WTC11 (cell line): ENCODE results near the gene BSX. TPM values are rescaled to one million over a fixed set of nuclear protein-coding genes. Genes with fewer than 3 reads are reported as not detected.

Experiments
- ATAC-seq: fragments of 200-7000 bp; cut with Tn5 transposase; 2 replicates; pipeline ENCODE4 v1.10.0; 2021; ENCODE audit warnings: mild to moderate bottlenecking, moderate library complexity
- CTCF ChIA-PET: fragments of 300-600 bp; sonication (Branson Sonifier 250); formaldehyde crosslinking; loops from one replicate; lab custom pipeline; 2021; ENCODE audit warnings: antibody characterized with exemption; lab: Charles Lee
- POLR2A ChIA-PET: fragments of 350-600 bp; sonication (Branson Sonifier 250); formaldehyde crosslinking; loops from one replicate; lab custom pipeline; 2021; ENCODE audit warnings: antibody characterized with exemption; lab: Charles Lee
- DNase-seq: peaks from one replicate; pipeline ENCODE4 v3.0.0; 2021; ENCODE audit warnings: low spot score
- H3K27ac Mint-ChIP-seq: 2 replicates; pipeline ENCODE4 v1.8.0; 2021; ENCODE audit warnings: mixed read lengths
- H3K27me3 Mint-ChIP-seq: 2 replicates; pipeline ENCODE4 v1.8.0; 2021; ENCODE audit warnings: low read depth, mild to moderate bottlenecking, moderate library complexity, mixed read lengths
- H3K36me3 Mint-ChIP-seq: 2 replicates; pipeline ENCODE4 v1.8.0; 2021; ENCODE audit warnings: mixed read lengths
- H3K4me1 Mint-ChIP-seq: 2 replicates; pipeline ENCODE4 v1.8.0; 2022; ENCODE audit warnings: mixed read lengths
- H3K4me3 Mint-ChIP-seq: 2 replicates; pipeline ENCODE4 v1.8.0; 2021; ENCODE audit warnings: mild to moderate bottlenecking, moderate library complexity, mixed read lengths
- H3K9me3 Mint-ChIP-seq: 2 replicates; pipeline ENCODE4 v1.8.0; 2021; ENCODE audit warnings: mixed read lengths
- ARID4B ChIP-seq: sonication (generic); formaldehyde crosslinking; IDR thresholded peaks from 2 replicates; pipeline ENCODE4 v1.8.0; 2023; ENCODE audit warnings: missing genetic modification reagents, mild to moderate bottlenecking, borderline replicate concordance
- CBFB ChIP-seq: sonication (generic); formaldehyde crosslinking; IDR thresholded peaks from 2 replicates; pipeline ENCODE4 v1.8.1; 2022; ENCODE audit warnings: mild to moderate bottlenecking, low read depth, missing genetic modification reagents
- CTCF ChIP-seq: fragments of 200-600 bp; IDR thresholded peaks from 2 replicates; pipeline ENCODE4 v1.8.0; 2022; ENCODE audit warnings: antibody characterized with exemption
- ESRRA ChIP-seq: sonication (generic); formaldehyde crosslinking; IDR thresholded peaks from 2 replicates; pipeline ENCODE4 v1.8.1; 2022; ENCODE audit warnings: mild to moderate bottlenecking, missing genetic modification reagents, borderline replicate concordance
- FOXJ3 ChIP-seq: sonication (generic); formaldehyde crosslinking; IDR thresholded peaks from 2 replicates; pipeline ENCODE4 v1.9.0; 2021; ENCODE audit warnings: missing genetic modification reagents, mild to moderate bottlenecking, borderline replicate concordance
- GABPB1 ChIP-seq: sonication (generic); formaldehyde crosslinking; IDR thresholded peaks from 2 replicates; pipeline ENCODE4 v1.8.1; 2023; ENCODE audit warnings: mild to moderate bottlenecking, missing genetic modification reagents
- GTF2I ChIP-seq: fragments of 250-450 bp; sonication (Bioruptor Pico); conservative IDR thresholded peaks from 2 replicates; pipeline ENCODE4 v1.4.0; 2021; ENCODE audit warnings: mild to moderate bottlenecking
- NR3C1 ChIP-seq: sonication (generic); formaldehyde crosslinking; conservative IDR thresholded peaks from 2 replicates; pipeline ENCODE4 v1.8.1; 2023; ENCODE audit warnings: low read depth, mild to moderate bottlenecking, missing genetic modification reagents
- PRRX2 ChIP-seq: fragments of 250-450 bp; sonication (Bioruptor Pico); IDR thresholded peaks from 2 replicates; pipeline ENCODE4 v1.8.0; 2021; ENCODE audit warnings: mild to moderate bottlenecking
- SOX15 ChIP-seq: fragments of 250-450 bp; sonication (Bioruptor Pico); IDR thresholded peaks from 2 replicates; pipeline ENCODE4 v1.9.0; 2021; ENCODE audit warnings: mild to moderate bottlenecking
- SP1 ChIP-seq: sonication (generic); formaldehyde crosslinking; conservative IDR thresholded peaks from 2 replicates; pipeline ENCODE4 v1.8.1; 2022; ENCODE audit warnings: missing genetic modification reagents
- TEAD1 ChIP-seq: sonication (generic); formaldehyde crosslinking; IDR thresholded peaks from 2 replicates; pipeline ENCODE4 v1.8.0; 2022; ENCODE audit warnings: mild to moderate bottlenecking, missing genetic modification reagents
- TP53 ChIP-seq: sonication (generic); formaldehyde crosslinking; IDR thresholded peaks from 2 replicates; pipeline ENCODE4 v1.8.1; 2023; ENCODE audit warnings: mild to moderate bottlenecking, missing genetic modification reagents
- USF1 ChIP-seq: sonication (generic); formaldehyde crosslinking; IDR thresholded peaks from 2 replicates; pipeline ENCODE4 v1.8.0; 2022; ENCODE audit warnings: mild to moderate bottlenecking, missing genetic modification reagents
- ZNF263 ChIP-seq: sonication (generic); formaldehyde crosslinking; IDR thresholded peaks from 2 replicates; pipeline ENCODE4 v1.8.1; 2022; ENCODE audit warnings: low read depth, mild to moderate bottlenecking, moderate library complexity, missing genetic modification reagents
- ZNF423 ChIP-seq: fragments of 250-450 bp; sonication (Bioruptor Pico); IDR thresholded peaks from 2 replicates; pipeline ENCODE4 v2.1.2; 2022; ENCODE audit warnings: mild to moderate bottlenecking, moderate library complexity
- total RNA-seq: library from RNA; stranded (reverse); gene quantifications from 3 replicates; pipeline ENCODE4 v1.2.3, GENCODE V29; 2021
- TF ChIP-seq, protein P1 (sequence below): sonication (generic); formaldehyde crosslinking; IDR thresholded peaks from 2 replicates; pipeline ENCODE4 v1.8.0; 2023; ENCODE audit warnings: mild to moderate bottlenecking, missing genetic modification reagents
- TF ChIP-seq, protein P2 (sequence below): fragments of 250-450 bp; sonication (Bioruptor Pico); IDR thresholded peaks from 2 replicates; pipeline ENCODE4 v1.9.0; 2021; ENCODE audit warnings: mild to moderate bottlenecking
- TF ChIP-seq, protein P3 (sequence below): fragments of 250-450 bp; sonication (Bioruptor Pico); IDR thresholded peaks from 2 replicates; pipeline ENCODE4 v2.1.2; 2022; ENCODE audit warnings: mild to moderate bottlenecking, moderate library complexity
- TF ChIP-seq, protein P4 (sequence below): sonication (generic); formaldehyde crosslinking; IDR thresholded peaks from 2 replicates; pipeline ENCODE4 v1.8.1; 2022; ENCODE audit warnings: missing genetic modification reagents, borderline replicate concordance

BSX gene
- total RNA-seq, 1 experiment from 2014 or later, result not detected

DNA sequence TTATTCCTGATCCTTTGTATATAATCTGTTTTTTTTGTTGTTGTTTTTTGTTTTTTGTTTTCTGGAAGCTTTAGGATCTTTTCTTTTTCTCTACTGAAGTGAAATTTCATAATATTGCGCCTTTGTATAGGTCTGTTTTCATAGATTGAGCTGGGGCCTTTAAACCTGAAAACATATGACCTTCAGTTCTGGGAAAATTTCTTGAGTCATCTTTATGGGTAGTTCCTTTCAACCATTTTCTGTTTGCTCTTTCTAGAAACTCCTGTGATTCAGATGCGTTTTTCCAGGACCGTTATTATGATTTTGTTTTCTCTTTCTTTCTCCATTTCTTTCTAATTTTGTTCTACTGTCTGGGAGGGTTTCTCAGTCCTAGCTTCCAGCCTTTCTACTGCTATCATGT lies 43.7 kb downstream of the BSX start:
- POLR2A ChIA-PET, result no interaction called here

More for the DNA sequence above, 43.7 kb downstream of the BSX start:
- Mint-ChIP-seq H3K27me3 (no peaks in the 10 kb centered on the region), H3K4me3 (no peak overlapping the region), H3K36me3 (no peaks in the 10 kb centered on the region), H3K27ac (no peak overlapping the region), H3K4me1 (no peaks in the 10 kb centered on the region), H3K9me3 (peaks cover 6% of the 10 kb centered on the region)
- no peak for ATAC-seq
- CTCF ChIA-PET, result no interaction called here
- TF ChIP-seq, protein P1, sequence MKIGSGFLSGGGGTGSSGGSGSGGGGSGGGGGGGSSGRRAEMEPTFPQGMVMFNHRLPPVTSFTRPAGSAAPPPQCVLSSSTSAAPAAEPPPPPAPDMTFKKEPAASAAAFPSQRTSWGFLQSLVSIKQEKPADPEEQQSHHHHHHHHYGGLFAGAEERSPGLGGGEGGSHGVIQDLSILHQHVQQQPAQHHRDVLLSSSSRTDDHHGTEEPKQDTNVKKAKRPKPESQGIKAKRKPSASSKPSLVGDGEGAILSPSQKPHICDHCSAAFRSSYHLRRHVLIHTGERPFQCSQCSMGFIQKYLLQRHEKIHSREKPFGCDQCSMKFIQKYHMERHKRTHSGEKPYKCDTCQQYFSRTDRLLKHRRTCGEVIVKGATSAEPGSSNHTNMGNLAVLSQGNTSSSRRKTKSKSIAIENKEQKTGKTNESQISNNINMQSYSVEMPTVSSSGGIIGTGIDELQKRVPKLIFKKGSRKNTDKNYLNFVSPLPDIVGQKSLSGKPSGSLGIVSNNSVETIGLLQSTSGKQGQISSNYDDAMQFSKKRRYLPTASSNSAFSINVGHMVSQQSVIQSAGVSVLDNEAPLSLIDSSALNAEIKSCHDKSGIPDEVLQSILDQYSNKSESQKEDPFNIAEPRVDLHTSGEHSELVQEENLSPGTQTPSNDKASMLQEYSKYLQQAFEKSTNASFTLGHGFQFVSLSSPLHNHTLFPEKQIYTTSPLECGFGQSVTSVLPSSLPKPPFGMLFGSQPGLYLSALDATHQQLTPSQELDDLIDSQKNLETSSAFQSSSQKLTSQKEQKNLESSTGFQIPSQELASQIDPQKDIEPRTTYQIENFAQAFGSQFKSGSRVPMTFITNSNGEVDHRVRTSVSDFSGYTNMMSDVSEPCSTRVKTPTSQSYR (CRISPR knock-in tag), result no peak
- TF ChIP-seq USF1 (CRISPR knock-in tag) (no peak), ARID4B (CRISPR knock-in tag) (no peak), GABPB1 (CRISPR knock-in tag) (no peak), ESRRA (CRISPR knock-in tag) (no peak), GTF2I (CRISPR knock-in tag) (no peak), FOXJ3 (CRISPR knock-in tag) (no peak), TP53 (no peak), ZNF263 (CRISPR knock-in tag) (no peak), CTCF (no peak), SOX15 (no peak), TEAD1 (CRISPR knock-in tag) (no peak), PRRX2 (CRISPR knock-in tag) (no peak), SP1 (CRISPR knock-in tag) (no peak), CBFB (CRISPR knock-in tag) (no peak), ZNF423 (CRISPR knock-in tag) (no peak), NR3C1 (CRISPR knock-in tag) (no peak)
- TF ChIP-seq, protein P2, sequence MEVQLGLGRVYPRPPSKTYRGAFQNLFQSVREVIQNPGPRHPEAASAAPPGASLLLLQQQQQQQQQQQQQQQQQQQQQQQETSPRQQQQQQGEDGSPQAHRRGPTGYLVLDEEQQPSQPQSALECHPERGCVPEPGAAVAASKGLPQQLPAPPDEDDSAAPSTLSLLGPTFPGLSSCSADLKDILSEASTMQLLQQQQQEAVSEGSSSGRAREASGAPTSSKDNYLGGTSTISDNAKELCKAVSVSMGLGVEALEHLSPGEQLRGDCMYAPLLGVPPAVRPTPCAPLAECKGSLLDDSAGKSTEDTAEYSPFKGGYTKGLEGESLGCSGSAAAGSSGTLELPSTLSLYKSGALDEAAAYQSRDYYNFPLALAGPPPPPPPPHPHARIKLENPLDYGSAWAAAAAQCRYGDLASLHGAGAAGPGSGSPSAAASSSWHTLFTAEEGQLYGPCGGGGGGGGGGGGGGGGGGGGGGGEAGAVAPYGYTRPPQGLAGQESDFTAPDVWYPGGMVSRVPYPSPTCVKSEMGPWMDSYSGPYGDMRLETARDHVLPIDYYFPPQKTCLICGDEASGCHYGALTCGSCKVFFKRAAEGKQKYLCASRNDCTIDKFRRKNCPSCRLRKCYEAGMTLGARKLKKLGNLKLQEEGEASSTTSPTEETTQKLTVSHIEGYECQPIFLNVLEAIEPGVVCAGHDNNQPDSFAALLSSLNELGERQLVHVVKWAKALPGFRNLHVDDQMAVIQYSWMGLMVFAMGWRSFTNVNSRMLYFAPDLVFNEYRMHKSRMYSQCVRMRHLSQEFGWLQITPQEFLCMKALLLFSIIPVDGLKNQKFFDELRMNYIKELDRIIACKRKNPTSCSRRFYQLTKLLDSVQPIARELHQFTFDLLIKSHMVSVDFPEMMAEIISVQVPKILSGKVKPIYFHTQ (CRISPR knock-in tag), result no peak
- TF ChIP-seq, protein P3, sequence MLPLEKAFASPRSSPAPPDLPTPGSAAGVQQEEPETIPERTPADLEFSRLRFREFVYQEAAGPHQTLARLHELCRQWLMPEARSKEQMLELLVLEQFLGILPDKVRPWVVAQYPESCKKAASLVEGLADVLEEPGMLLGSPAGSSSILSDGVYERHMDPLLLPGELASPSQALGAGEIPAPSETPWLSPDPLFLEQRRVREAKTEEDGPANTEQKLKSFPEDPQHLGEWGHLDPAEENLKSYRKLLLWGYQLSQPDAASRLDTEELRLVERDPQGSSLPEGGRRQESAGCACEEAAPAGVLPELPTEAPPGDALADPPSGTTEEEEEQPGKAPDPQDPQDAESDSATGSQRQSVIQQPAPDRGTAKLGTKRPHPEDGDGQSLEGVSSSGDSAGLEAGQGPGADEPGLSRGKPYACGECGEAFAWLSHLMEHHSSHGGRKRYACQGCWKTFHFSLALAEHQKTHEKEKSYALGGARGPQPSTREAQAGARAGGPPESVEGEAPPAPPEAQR (CRISPR knock-in tag), result no peak
- TF ChIP-seq, protein P4, sequence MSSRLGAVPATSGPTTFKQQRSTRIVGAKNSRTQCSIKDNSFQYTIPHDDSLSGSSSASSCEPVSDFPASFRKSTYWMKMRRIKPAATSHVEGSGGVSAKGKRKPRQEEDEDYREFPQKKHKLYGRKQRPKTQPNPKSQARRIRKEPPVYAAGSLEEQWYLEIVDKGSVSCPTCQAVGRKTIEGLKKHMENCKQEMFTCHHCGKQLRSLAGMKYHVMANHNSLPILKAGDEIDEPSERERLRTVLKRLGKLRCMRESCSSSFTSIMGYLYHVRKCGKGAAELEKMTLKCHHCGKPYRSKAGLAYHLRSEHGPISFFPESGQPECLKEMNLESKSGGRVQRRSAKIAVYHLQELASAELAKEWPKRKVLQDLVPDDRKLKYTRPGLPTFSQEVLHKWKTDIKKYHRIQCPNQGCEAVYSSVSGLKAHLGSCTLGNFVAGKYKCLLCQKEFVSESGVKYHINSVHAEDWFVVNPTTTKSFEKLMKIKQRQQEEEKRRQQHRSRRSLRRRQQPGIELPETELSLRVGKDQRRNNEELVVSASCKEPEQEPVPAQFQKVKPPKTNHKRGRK (CRISPR knock-in tag), result no peak
- no peak for DNase-seq
